ENCODE data around the gene ZBTB4.

ZBTB4 gene

GRCh38 chr17:7495906-7496434, 16.5 kb upstream of the ZBTB4 start:
- TF ChIP-seq CTCF (IDR thresholded peaks at IDR 0.05; ENCODE audit: low read depth, low read length, missing control alignments), result no peak
- no peak overlapping the region for H3K4me3 ChIP-seq (ENCODE audit: low read depth, low read length)
- DNase-seq (ENCODE audit: low read depth), result no peak
- in situ Hi-C loops (cut with HindIII; ENCODE audit: low sequenced_read_pairs), result no loop called here

DNA sequence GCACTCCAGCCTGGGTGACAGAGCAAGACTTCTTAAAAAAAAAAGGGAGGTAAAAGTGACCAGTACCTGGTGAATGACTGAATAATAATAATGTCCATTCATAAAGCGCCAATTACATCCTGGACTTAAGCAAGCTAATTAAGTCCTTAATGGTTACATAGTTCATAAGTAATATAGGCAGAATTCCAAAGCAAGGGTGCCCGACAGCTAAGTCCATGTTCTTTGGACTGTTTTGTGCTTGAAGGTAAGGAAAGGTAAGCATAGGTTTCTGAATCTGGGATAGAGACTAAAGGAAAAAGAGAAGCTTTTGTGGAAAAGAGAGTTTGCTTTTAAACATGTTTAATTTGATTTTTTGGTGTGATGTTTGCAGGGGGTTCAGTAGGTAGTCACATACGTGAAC, 14.5 kb upstream of the ZBTB4 start:
- H3K4me3 ChIP-seq (ENCODE audit: low read depth, low read length), result no peak overlapping the region
- DNase-seq (ENCODE audit: low read depth), result no peak
- in situ Hi-C loops (cut with HindIII; ENCODE audit: low sequenced_read_pairs), result no loop called here
- no peak for TF ChIP-seq CTCF (IDR thresholded peaks at IDR 0.05; ENCODE audit: low read depth, low read length, missing control alignments)

- TF ChIP-seq CTCF (IDR thresholded peaks at IDR 0.05; ENCODE audit: low read depth, low read length, missing control alignments), result no peak
- DNase-seq (ENCODE audit: low read depth), result no peak
- H3K4me3 ChIP-seq (ENCODE audit: low read depth, low read length), result no peak overlapping the region
- in situ Hi-C loops (cut with HindIII; ENCODE audit: low sequenced_read_pairs), result no loop called here
Observed at GRCh38 chr17:7491583-7491982, 12.2 kb upstream of the ZBTB4 start.

GRCh38 chr17:7490144-7490543, 10.7 kb upstream of the ZBTB4 start:
- H3K4me3 ChIP-seq (ENCODE audit: low read depth, low read length), result no peak overlapping the region
- no peak for TF ChIP-seq CTCF (IDR thresholded peaks at IDR 0.05; ENCODE audit: low read depth, low read length, missing control alignments)
- in situ Hi-C loops (cut with HindIII; ENCODE audit: low sequenced_read_pairs), result no loop called here
- no peak for DNase-seq (ENCODE audit: low read depth)

DNA sequence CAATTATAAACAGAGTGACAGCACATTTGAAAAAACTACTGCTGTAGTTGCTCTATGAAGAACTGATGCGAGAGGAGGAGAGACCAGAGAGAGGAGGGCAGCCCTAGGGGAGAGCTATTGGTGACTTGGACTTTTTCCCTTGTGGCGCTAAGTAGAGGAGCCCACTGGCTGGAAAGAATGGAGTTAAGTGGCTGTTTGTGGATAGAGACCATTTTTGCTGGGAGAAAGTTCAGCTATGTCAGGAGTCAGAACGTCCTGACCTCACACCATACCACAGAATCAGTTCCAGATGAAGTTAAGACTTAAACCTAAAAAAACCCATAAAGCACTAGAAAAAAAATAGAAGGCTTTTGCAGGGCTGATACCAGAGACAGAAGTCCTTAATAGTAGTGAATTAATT, 6.8 kb upstream of the ZBTB4 start:
- in situ Hi-C loops (cut with HindIII; ENCODE audit: low sequenced_read_pairs), result no loop called here

GRCh38 chr17:7484919-7485377, 5.5 kb upstream of the ZBTB4 start:
- DNase-seq (ENCODE audit: low read depth), result no peak
- in situ Hi-C loops (cut with HindIII; ENCODE audit: low sequenced_read_pairs), result no loop called here
- no peak for TF ChIP-seq CTCF (IDR thresholded peaks at IDR 0.05; ENCODE audit: low read depth, low read length, missing control alignments)
- H3K4me3 ChIP-seq (ENCODE audit: low read depth, low read length), result peak overlapping the region; percentile 84

More for the DNA sequence above, 6.8 kb upstream of the ZBTB4 start:
- DNase-seq (ENCODE audit: low read depth), result no peak
- peak overlapping the region; percentile 84 for H3K4me3 ChIP-seq (ENCODE audit: low read depth, low read length)
- TF ChIP-seq CTCF (IDR thresholded peaks at IDR 0.05; ENCODE audit: low read depth, low read length, missing control alignments), result no peak

All from astrocyte of the cerebellum (primary cell).